BLaER1 (cell line): ENCODE data around the gene CLTCL1.
A peak's percentile ranks its signal among the peaks of the same experiment; 100 is the strongest.
"Not testable (repeated sequence)": the region's sequence is repeated elsewhere in the genome, so short reads cannot be mapped to it uniquely, and the experiment has no call there.

Experiments used
- H3K27ac ChIP-seq: shearing (Covaris generic); formaldehyde crosslinking; 2 replicates; pipeline ENCODE4 v1.8.1; 2022
- H3K27me3 ChIP-seq: shearing (Covaris generic); formaldehyde crosslinking; 2 replicates; pipeline ENCODE4 v1.8.1; 2022
- H3K36me3 ChIP-seq: shearing (Covaris generic); formaldehyde crosslinking; 2 replicates; pipeline ENCODE4 v1.8.1; 2022
- H3K4me1 ChIP-seq: shearing (Covaris generic); formaldehyde crosslinking; 2 replicates; pipeline ENCODE4 v1.8.1; 2022
- H3K4me2 ChIP-seq: shearing (Covaris generic); formaldehyde crosslinking; 2 replicates; pipeline ENCODE4 v1.8.1; 2022
- H3K4me3 ChIP-seq: shearing (Covaris generic); formaldehyde crosslinking; 2 replicates; pipeline ENCODE4 v1.8.1; 2022
- H3K9ac ChIP-seq: shearing (Covaris generic); formaldehyde crosslinking; 2 replicates; pipeline ENCODE4 v1.8.1; 2022
- H3K9me3 ChIP-seq: shearing (Covaris generic); formaldehyde crosslinking; 2 replicates; pipeline ENCODE4 v1.8.1; 2022
- H4K20me1 ChIP-seq: shearing (Covaris generic); formaldehyde crosslinking; 2 replicates; pipeline ENCODE4 v1.8.1; 2022
- Cebpa-rat ChIP-seq: shearing (Covaris generic); IDR thresholded peaks from 2 replicates; pipeline ENCODE4 v1.8.1; 2022

The CLTCL1 gene

GRCh38 chr22:19275104-19275503, 16.4 kb downstream of the CLTCL1 start:
- no peak overlapping the region for H3K4me3 ChIP-seq
- H3K4me2 ChIP-seq: peak overlapping the region; percentile 44; the same call in 1 of the 2 replicates
- no peaks in the 10 kb centered on the region for H3K27me3 ChIP-seq
- H3K36me3 ChIP-seq: peaks cover 22% of the 10 kb centered on the region
- H4K20me1 ChIP-seq: no peaks in the 10 kb centered on the region
- no peak overlapping the region for H3K27ac ChIP-seq
- no peak for TF ChIP-seq Cebpa-rat
- no peaks in the 10 kb centered on the region for H3K9me3 ChIP-seq
- peaks cover 22% of the 10 kb centered on the region for H3K4me1 ChIP-seq
- no peak overlapping the region for H3K9ac ChIP-seq

- Histone ChIP-seq H4K20me1 (no peaks in the 10 kb centered on the region), H3K9ac (no peak overlapping the region), H3K27me3 (no peaks in the 10 kb centered on the region), H3K36me3 (peaks cover 42% of the 10 kb centered on the region), H3K27ac (no peak overlapping the region), H3K4me3 (no peak overlapping the region), H3K4me2 (no peak overlapping the region), H3K9me3 (peaks cover 11% of the 10 kb centered on the region), H3K4me1 (peaks cover 20% of the 10 kb centered on the region)
- TF ChIP-seq Cebpa-rat: no peak
Observed at GRCh38 chr22:19271856-19272535, 19.5 kb downstream of the CLTCL1 start.

- Histone ChIP-seq H3K27me3 (no peaks in the 10 kb centered on the region), H3K4me1 (peaks cover 13% of the 10 kb centered on the region), H4K20me1 (no peaks in the 10 kb centered on the region), H3K4me3 (no peak overlapping the region), H3K36me3 (peaks cover 46% of the 10 kb centered on the region), H3K9me3 (peaks cover 17% of the 10 kb centered on the region), H3K4me2 (no peak overlapping the region), H3K27ac (no peak overlapping the region), H3K9ac (no peak overlapping the region)
- TF ChIP-seq Cebpa-rat: no peak
Observed at GRCh38 chr22:19271273-19271855, 20.2 kb downstream of the CLTCL1 start.

- Histone ChIP-seq H3K9ac (no peak overlapping the region), H3K4me1 (peaks cover 8% of the 10 kb centered on the region), H3K9me3 (peaks cover 22% of the 10 kb centered on the region), H4K20me1 (no peaks in the 10 kb centered on the region), H3K36me3 (peaks cover 51% of the 10 kb centered on the region), H3K4me2 (no peak overlapping the region), H3K4me3 (no peak overlapping the region), H3K27ac (no peak overlapping the region), H3K27me3 (no peaks in the 10 kb centered on the region)
- no peak for TF ChIP-seq Cebpa-rat
Observed at GRCh38 chr22:19270873-19271272, 20.6 kb downstream of the CLTCL1 start.

- no peaks in the 10 kb centered on the region for H3K4me1 ChIP-seq
- no peaks in the 10 kb centered on the region for H4K20me1 ChIP-seq
- no peak overlapping the region for H3K4me3 ChIP-seq
- no peak for TF ChIP-seq Cebpa-rat
- H3K27ac ChIP-seq: no peak overlapping the region
- H3K4me2 ChIP-seq: no peak overlapping the region
- peaks cover 40% of the 10 kb centered on the region for H3K36me3 ChIP-seq
- H3K9ac ChIP-seq: no peak overlapping the region
- no peaks in the 10 kb centered on the region for H3K27me3 ChIP-seq
- peaks cover 25% of the 10 kb centered on the region for H3K9me3 ChIP-seq
Observed at GRCh38 chr22:19266547-19267086, 24.9 kb downstream of the CLTCL1 start.

- no peak overlapping the region for H3K4me3 ChIP-seq
- no peak for TF ChIP-seq Cebpa-rat
- no peak overlapping the region for H3K9ac ChIP-seq
- no peaks in the 10 kb centered on the region for H3K27me3 ChIP-seq
- H3K36me3 ChIP-seq: peaks cover 42% of the 10 kb centered on the region
- no peak overlapping the region for H3K4me2 ChIP-seq
- H3K27ac ChIP-seq: no peak overlapping the region
- H3K9me3 ChIP-seq: peaks cover 25% of the 10 kb centered on the region
- no peaks in the 10 kb centered on the region for H3K4me1 ChIP-seq
- H4K20me1 ChIP-seq: no peaks in the 10 kb centered on the region
Observed at GRCh38 chr22:19265779-19266178, 25.7 kb downstream of the CLTCL1 start.

GRCh38 chr22:19260804-19261203, 30.7 kb downstream of the CLTCL1 start:
- Histone ChIP-seq H3K9ac (no peak overlapping the region), H3K4me2 (no peak overlapping the region), H3K27me3 (no peaks in the 10 kb centered on the region), H4K20me1 (no peaks in the 10 kb centered on the region), H3K27ac (no peak overlapping the region), H3K4me1 (peaks cover 13% of the 10 kb centered on the region), H3K36me3 (peaks cover 38% of the 10 kb centered on the region), H3K9me3 (peaks cover 33% of the 10 kb centered on the region), H3K4me3 (no peak overlapping the region)
- no peak for TF ChIP-seq Cebpa-rat

GRCh38 chr22:19260194-19260593, 31.3 kb downstream of the CLTCL1 start:
- Histone ChIP-seq H3K9me3 (peaks cover 36% of the 10 kb centered on the region), H3K9ac (peak overlapping the region; percentile 63; the same call in 1 of the 2 replicates)

GRCh38 chr22:19258968-19259288, 32.6 kb downstream of the CLTCL1 start:
- H3K4me3 ChIP-seq, H4K20me1 ChIP-seq, H3K27ac ChIP-seq, H3K27me3 ChIP-seq, H3K9ac ChIP-seq: not testable (repeated sequence)
- Histone ChIP-seq H3K4me1 (peaks cover 13% of the 10 kb centered on the region), H3K9me3 (peaks cover 40% of the 10 kb centered on the region), H3K36me3 (peaks cover 46% of the 10 kb centered on the region), H3K4me2 (peak overlapping the region; percentile 68; the same call in 1 of the 2 replicates)

More at GRCh38 chr22:19260194-19260593, 31.3 kb downstream of the CLTCL1 start:
- TF ChIP-seq Cebpa-rat: no peak
- Histone ChIP-seq H3K4me2 (peak overlapping the region; percentile 68), H3K36me3 (peaks cover 42% of the 10 kb centered on the region), H3K27me3 (no peaks in the 10 kb centered on the region), H3K4me1 (peaks cover 13% of the 10 kb centered on the region), H3K4me3 (no peak overlapping the region), H3K27ac (peak overlapping the region; percentile 40), H4K20me1 (no peaks in the 10 kb centered on the region)

- H3K36me3 ChIP-seq: peaks cover 51% of the 10 kb centered on the region
- H3K27ac ChIP-seq: no peak overlapping the region
- H3K27me3 ChIP-seq: no peaks in the 10 kb centered on the region
- TF ChIP-seq Cebpa-rat: no peak
- H3K4me3 ChIP-seq: no peak overlapping the region
- peaks cover 40% of the 10 kb centered on the region for H3K9me3 ChIP-seq
- no peak overlapping the region for H3K4me2 ChIP-seq
- no peak overlapping the region for H3K9ac ChIP-seq
- no peaks in the 10 kb centered on the region for H4K20me1 ChIP-seq
- peaks cover 13% of the 10 kb centered on the region for H3K4me1 ChIP-seq
Observed at GRCh38 chr22:19258371-19258770, 33.1 kb downstream of the CLTCL1 start.

GRCh38 chr22:19256362-19256761, 35.2 kb downstream of the CLTCL1 start:
- Histone ChIP-seq H3K4me1 (peaks cover 13% of the 10 kb centered on the region), H3K36me3 (peaks cover 62% of the 10 kb centered on the region), H3K9me3 (peaks cover 40% of the 10 kb centered on the region)
- H3K27me3 ChIP-seq, H3K4me2 ChIP-seq, H4K20me1 ChIP-seq, H3K4me3 ChIP-seq, H3K9ac ChIP-seq, H3K27ac ChIP-seq: not testable (repeated sequence)
